Activated T-cell treated with anti-CD3 and anti-CD28 coated beads, Interleukin-2, amount 50 U/mL, for 4 hours (primary cell): ENCODE measurements around the gene SH2D7. TPM values are rescaled to one million over a fixed set of nuclear protein-coding genes. Genes with fewer than 3 reads are reported as not detected.
"Not testable (repeated sequence)": the region's sequence is repeated elsewhere in the genome, so short reads cannot be mapped to it uniquely, and the experiment has no call there.

Experiments used
- ATAC-seq, 2 donors: fragments of 200-7000 bp; cut with Tn5 transposase; one replicate each; pipeline ENCODE4 v1.10.0; 2021
- DNase-seq: peaks from one replicate; pipeline ENCODE4 v3.0.0-alpha.2; 2020
- H3K27me3 Mint-ChIP-seq: one replicate; pipeline ENCODE4 v1.8.0; 2021; ENCODE audit warnings: low read depth, mixed read lengths
- H3K36me3 Mint-ChIP-seq: one replicate; pipeline ENCODE4 v1.8.0; 2022; ENCODE audit warnings: mixed read lengths; ENCODE audit not compliant: insufficient read depth
- H3K4me1 Mint-ChIP-seq: one replicate; pipeline ENCODE4 v1.8.0; 2021; ENCODE audit warnings: low read depth, mixed read lengths
- H3K4me3 Mint-ChIP-seq: one replicate; pipeline ENCODE4 v1.8.0; 2021; ENCODE audit warnings: mild to moderate bottlenecking, moderate library complexity, mixed read lengths
- H3K9me3 Mint-ChIP-seq: one replicate; pipeline ENCODE4 v1.8.0; 2021; ENCODE audit warnings: mixed read lengths
- total RNA-seq, 3 donors: library from RNA; stranded (reverse); gene quantifications; one replicate each; pipeline ENCODE4 v1.2.1, GENCODE V29; 2021

Gene SH2D7
- total RNA-seq, 3 donors from 2014 or later: not detected

GRCh38 chr15:78146425-78147154 is 54.2 kb downstream of the SH2D7 start:
- no peak for ATAC-seq
- Mint-ChIP-seq H3K36me3 (no peaks in the 10 kb centered on the region), H3K9me3 (no peaks in the 10 kb centered on the region), H3K4me3 (no peak overlapping the region), H3K4me1 (peaks cover 24% of the 10 kb centered on the region), H3K27me3 (no peaks in the 10 kb centered on the region)
- DNase-seq: no peak

GRCh38 chr15:78147566-78147965 is 55.2 kb downstream of the SH2D7 start:
- Mint-ChIP-seq H3K4me1 (peaks cover 26% of the 10 kb centered on the region), H3K36me3 (peaks cover under 1% of the 10 kb centered on the region), H3K9me3 (no peaks in the 10 kb centered on the region), H3K27me3 (no peaks in the 10 kb centered on the region), H3K4me3 (peak overlapping the region; percentile 96)
- ATAC-seq (no peak), DNase-seq (no peak)

GRCh38 chr15:78148392-78149067 is 56.2 kb downstream of the SH2D7 start:
- ATAC-seq (no peak), DNase-seq (no peak)
- H3K4me3 Mint-ChIP-seq: peak overlapping the region; percentile 96
- H3K36me3 Mint-ChIP-seq: peaks cover 3% of the 10 kb centered on the region
- H3K9me3 Mint-ChIP-seq: no peaks in the 10 kb centered on the region
- H3K4me1 Mint-ChIP-seq: peaks cover 36% of the 10 kb centered on the region
- no peaks in the 10 kb centered on the region for H3K27me3 Mint-ChIP-seq

- Mint-ChIP-seq H3K27me3 (no peaks in the 10 kb centered on the region), H3K4me1 (peaks cover 36% of the 10 kb centered on the region), H3K4me3 (peak within 1 kb of the TSS; percentile 96), H3K9me3 (no peaks in the 10 kb centered on the region), H3K36me3 (peaks cover 3% of the 10 kb centered on the region)
- DNase-seq (peak; percentile 100), ATAC-seq (peak; percentile 94 to 95)
Measured at GRCh38 chr15:78149068-78149804, 56.9 kb downstream of the SH2D7 start, which contains the start of gene IDH3A. TSS of gene IDH3A (plus strand) at chr15:78149362. CDS start at chr15:78149404, 42 bp downstream.

GRCh38 chr15:78149805-78150751 is 57.7 kb downstream of the SH2D7 start:
- ATAC-seq (no peak), DNase-seq (no peak)

GRCh38 chr15:78151075-78151474 is 58.7 kb downstream of the SH2D7 start:
- not testable (repeated sequence) for H3K9me3 Mint-ChIP-seq, ATAC-seq, DNase-seq, H3K36me3 Mint-ChIP-seq, H3K27me3 Mint-ChIP-seq
- Mint-ChIP-seq H3K4me1 (peaks cover 36% of the 10 kb centered on the region), H3K4me3 (peak overlapping the region; percentile 96)

More at GRCh38 chr15:78149805-78150751, 57.7 kb downstream of the SH2D7 start:
- H3K4me3 Mint-ChIP-seq: peak overlapping the region; percentile 96
- peaks cover 3% of the 10 kb centered on the region for H3K36me3 Mint-ChIP-seq
- peaks cover 36% of the 10 kb centered on the region for H3K4me1 Mint-ChIP-seq
- no peaks in the 10 kb centered on the region for H3K27me3 Mint-ChIP-seq
- H3K9me3 Mint-ChIP-seq: no peaks in the 10 kb centered on the region

Other genes starting within 250 kb of the SH2D7 start
- gene TBC1D2B, start 14.8 kb upstream of the SH2D7 start, total RNA-seq: 10 to 100 TPM; 22.8 to 24.9 (median 24.0) TPM
- 1 to 10 TPM; 1.3 to 2.0 (median 1.3) TPM for gene CIB2, start 38.9 kb downstream of the SH2D7 start, total RNA-seq
- gene IDH3A, start 56.8 kb downstream of the SH2D7 start, total RNA-seq: 100 to 1,000 TPM; 169 to 210 (median 187) TPM
- gene ACSBG1, start 142.0 kb downstream of the SH2D7 start, total RNA-seq: not detected
- 10 to 100 TPM; 39.0 to 42.2 (median 42.0) TPM for gene DNAJA4, start 172.0 kb downstream of the SH2D7 start, total RNA-seq
- 10 to 100 TPM; 52.8 to 54.5 (median 53.6) TPM for gene SKIC8, start 207.0 kb downstream of the SH2D7 start, total RNA-seq
- not detected for gene CRABP1, start 247.8 kb downstream of the SH2D7 start, total RNA-seq